ENCODE data around the gene DUSP22.
"Not testable (repeated sequence)": the region's sequence is repeated elsewhere in the genome, so short reads cannot be mapped to it uniquely, and the experiment has no call there.

Gene DUSP22

GRCh38 chr6:372336-372911, 80.1 kb downstream of the DUSP22 start:
- Histone ChIP-seq H3K27ac (no peak overlapping the region), H3K9me3 (0 out of 2 replicates have a peak, but pooled peaks cover 6% of the 10 kb centered on the region), H3K4me2 (peak overlapping the region; percentile 39), H3K27me3 (peaks cover 20% of the 10 kb centered on the region), H3K36me3 (no peaks in the 10 kb centered on the region), H4K20me1 (no peaks in the 10 kb centered on the region), H3K4me3 (no peak overlapping the region), H3K9ac (no peak overlapping the region), H3K4me1 (peaks cover 17% of the 10 kb centered on the region)
- TF ChIP-seq Cebpa-rat (IDR thresholded peaks at IDR 0.05): no peak

GRCh38 chr6:373031-373430, 80.7 kb downstream of the DUSP22 start:
- peaks cover 18% of the 10 kb centered on the region for H3K4me1 ChIP-seq
- H3K4me2 ChIP-seq: peak overlapping the region; percentile 39; the same call in 1 of the 2 replicates
- no peaks in the 10 kb centered on the region for H4K20me1 ChIP-seq
- 0 out of 2 replicates have a peak, but pooled peaks cover 6% of the 10 kb centered on the region for H3K9me3 ChIP-seq
- no peak overlapping the region for H3K9ac ChIP-seq
- H3K27ac ChIP-seq: no peak overlapping the region
- H3K4me3 ChIP-seq: no peak overlapping the region
- no peaks in the 10 kb centered on the region for H3K36me3 ChIP-seq
- TF ChIP-seq Cebpa-rat (IDR thresholded peaks at IDR 0.05): no peak
- H3K27me3 ChIP-seq: peaks cover 19% of the 10 kb centered on the region

GRCh38 chr6:373773-374724, 81.8 kb downstream of the DUSP22 start:
- H3K36me3 ChIP-seq: no peaks in the 10 kb centered on the region
- 0 out of 2 replicates have a peak, but pooled peaks cover 6% of the 10 kb centered on the region for H3K9me3 ChIP-seq
- TF ChIP-seq Cebpa-rat (IDR thresholded peaks at IDR 0.05): no peak
- H4K20me1 ChIP-seq: no peaks in the 10 kb centered on the region
- no peak overlapping the region for H3K27ac ChIP-seq
- no peak overlapping the region for H3K4me3 ChIP-seq
- no peak overlapping the region for H3K4me2 ChIP-seq
- peaks cover 18% of the 10 kb centered on the region for H3K4me1 ChIP-seq
- no peak overlapping the region for H3K9ac ChIP-seq
- peaks cover 19% of the 10 kb centered on the region for H3K27me3 ChIP-seq

- Histone ChIP-seq H3K9ac (no peak overlapping the region), H3K4me1 (peaks cover 23% of the 10 kb centered on the region), H3K4me3 (no peak overlapping the region), H3K36me3 (no peaks in the 10 kb centered on the region), H4K20me1 (no peaks in the 10 kb centered on the region), H3K27ac (no peak overlapping the region), H3K27me3 (peaks cover 19% of the 10 kb centered on the region), H3K9me3 (0 out of 2 replicates have a peak, but pooled peaks cover 6% of the 10 kb centered on the region), H3K4me2 (no peak overlapping the region)
- no peak for TF ChIP-seq Cebpa-rat (IDR thresholded peaks at IDR 0.05)
Observed at GRCh38 chr6:374956-375355, 82.7 kb downstream of the DUSP22 start.

DNA sequence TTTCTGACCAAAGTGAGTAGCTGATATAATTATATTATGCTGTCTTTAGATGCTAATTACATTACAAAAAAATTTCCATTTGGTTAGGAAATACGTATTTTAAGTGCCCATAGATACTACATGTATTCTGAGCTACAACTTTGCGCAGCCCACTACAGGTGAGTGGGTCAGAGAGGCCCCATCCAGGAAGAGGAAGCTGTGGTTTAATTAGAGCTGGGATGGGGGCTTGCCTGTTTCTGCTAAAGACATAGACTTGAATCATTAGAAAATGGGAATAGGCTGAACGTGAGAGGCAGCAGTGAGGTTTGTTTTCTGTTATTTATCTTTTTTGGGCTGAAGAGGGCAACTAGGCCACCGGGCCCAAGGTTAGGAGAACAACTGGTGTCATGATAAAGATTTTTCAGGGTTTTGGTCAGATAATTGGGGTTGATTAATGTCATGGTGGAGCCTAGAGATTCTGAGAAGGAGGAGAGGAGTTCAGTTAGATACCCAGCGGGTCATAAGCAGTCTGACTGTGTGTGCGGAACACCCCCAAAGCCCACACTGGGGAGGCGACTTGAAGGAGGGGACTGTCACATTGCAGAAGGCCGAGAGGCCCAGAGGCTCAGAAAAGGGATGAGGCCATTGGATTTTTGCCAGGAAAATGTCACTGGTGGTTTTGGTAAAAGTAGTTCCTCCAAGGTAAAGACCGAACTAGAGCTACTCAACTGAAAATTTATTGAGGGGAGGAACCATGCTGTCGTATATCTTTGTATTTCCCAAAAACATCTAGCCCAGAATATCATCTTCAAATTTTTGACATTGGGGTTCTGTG, 84.7 kb downstream of the DUSP22 start:
- H3K4me2 ChIP-seq: peak overlapping the region; percentile 47
- H3K4me3 ChIP-seq: no peak overlapping the region
- H3K27me3 ChIP-seq: peaks cover 14% of the 10 kb centered on the region
- no peak overlapping the region for H3K9ac ChIP-seq
- H3K36me3 ChIP-seq: no peaks in the 10 kb centered on the region
- TF ChIP-seq Cebpa-rat (IDR thresholded peaks at IDR 0.05): no peak
- H3K9me3 ChIP-seq: 0 out of 2 replicates have a peak, but pooled peaks cover 1% of the 10 kb centered on the region
- no peak overlapping the region for H3K27ac ChIP-seq
- H4K20me1 ChIP-seq: no peaks in the 10 kb centered on the region
- H3K4me1 ChIP-seq: peaks cover 22% of the 10 kb centered on the region

DNA sequence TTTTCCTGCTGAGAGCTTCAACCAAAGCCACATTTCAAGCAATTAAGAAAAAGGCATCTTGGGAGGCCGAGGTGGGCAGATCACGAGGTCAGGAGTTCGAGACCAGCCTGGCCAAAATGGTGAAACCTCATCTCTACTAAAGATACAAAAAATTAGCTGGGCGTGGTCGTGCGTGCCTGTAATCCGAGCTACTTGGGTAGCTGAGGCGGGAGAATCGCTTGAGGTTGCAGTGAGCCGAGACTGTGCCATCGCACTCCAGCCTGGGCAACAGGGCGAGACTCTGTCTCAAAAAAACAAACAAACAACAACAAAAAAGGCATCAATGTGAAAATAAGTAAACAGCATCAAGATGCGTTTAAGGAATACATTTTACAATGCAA, 85.3 kb downstream of the DUSP22 start:
- H3K27me3 ChIP-seq, H3K9me3 ChIP-seq, H4K20me1 ChIP-seq, H3K4me3 ChIP-seq, H3K9ac ChIP-seq, H3K27ac ChIP-seq, H3K36me3 ChIP-seq: not testable (repeated sequence)
- Histone ChIP-seq H3K4me1 (peaks cover 17% of the 10 kb centered on the region), H3K4me2 (peak overlapping the region; percentile 47; the same call in 1 of the 2 replicates)

DNA sequence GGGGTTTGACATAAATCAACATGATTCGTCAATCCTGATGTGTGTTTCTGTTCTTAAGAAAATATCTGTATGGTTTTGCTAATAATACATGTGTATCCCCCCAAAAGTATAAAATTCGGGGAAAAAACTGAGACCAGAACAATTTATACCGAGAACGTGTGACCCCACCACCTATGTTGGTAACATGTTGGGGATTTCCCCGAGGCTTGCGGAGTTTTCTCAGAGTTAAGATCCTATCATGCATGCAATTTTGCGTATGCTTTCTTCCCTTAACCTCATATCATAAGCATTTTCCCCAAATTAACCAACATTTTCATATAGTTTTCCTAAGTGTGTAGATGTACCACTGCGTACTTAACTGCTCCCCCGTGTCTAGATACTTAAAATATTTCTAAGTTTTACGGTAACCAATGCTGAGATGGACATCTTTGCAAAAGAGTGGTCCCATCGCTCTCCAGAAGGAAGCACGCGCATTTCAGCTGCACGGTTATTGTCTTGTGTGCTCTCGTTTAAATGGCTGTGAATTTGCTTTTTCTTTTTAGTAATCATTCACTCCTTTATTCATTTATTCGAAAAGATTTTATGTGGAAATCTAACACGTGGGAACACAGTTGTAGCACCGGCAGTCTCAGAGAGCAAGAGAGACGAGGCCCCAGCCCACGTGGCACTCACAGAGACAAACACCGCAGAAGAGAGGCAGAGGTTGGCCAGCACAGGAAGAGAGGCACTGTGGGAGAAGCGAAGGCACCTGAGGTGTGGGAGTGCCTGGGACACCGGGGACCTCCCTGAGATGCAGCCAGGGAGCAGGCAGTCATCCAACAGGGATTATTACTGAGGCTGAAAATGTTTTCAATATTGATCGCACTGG, 86.0 kb downstream of the DUSP22 start:
- no peak for TF ChIP-seq Cebpa-rat (IDR thresholded peaks at IDR 0.05)
- Histone ChIP-seq H3K9me3 (no peaks in the 10 kb centered on the region), H3K27me3 (peaks cover 2% of the 10 kb centered on the region), H3K4me2 (no peak overlapping the region), H3K27ac (no peak overlapping the region), H4K20me1 (no peaks in the 10 kb centered on the region), H3K4me3 (no peak overlapping the region), H3K36me3 (no peaks in the 10 kb centered on the region), H3K4me1 (peaks cover 15% of the 10 kb centered on the region), H3K9ac (no peak overlapping the region)

GRCh38 chr6:378958-379409, 86.7 kb downstream of the DUSP22 start:
- no peak overlapping the region for H3K4me3 ChIP-seq
- H3K27me3 ChIP-seq: no peaks in the 10 kb centered on the region
- H3K9me3 ChIP-seq: no peaks in the 10 kb centered on the region
- H3K27ac ChIP-seq: no peak overlapping the region
- H3K9ac ChIP-seq: no peak overlapping the region
- no peak for TF ChIP-seq Cebpa-rat (IDR thresholded peaks at IDR 0.05)
- peaks cover 18% of the 10 kb centered on the region for H3K4me1 ChIP-seq
- no peaks in the 10 kb centered on the region for H4K20me1 ChIP-seq
- no peaks in the 10 kb centered on the region for H3K36me3 ChIP-seq
- no peak overlapping the region for H3K4me2 ChIP-seq

Measured in BLaER1 (cell line).